ENCODE data around the gene KLF15.

DNA sequence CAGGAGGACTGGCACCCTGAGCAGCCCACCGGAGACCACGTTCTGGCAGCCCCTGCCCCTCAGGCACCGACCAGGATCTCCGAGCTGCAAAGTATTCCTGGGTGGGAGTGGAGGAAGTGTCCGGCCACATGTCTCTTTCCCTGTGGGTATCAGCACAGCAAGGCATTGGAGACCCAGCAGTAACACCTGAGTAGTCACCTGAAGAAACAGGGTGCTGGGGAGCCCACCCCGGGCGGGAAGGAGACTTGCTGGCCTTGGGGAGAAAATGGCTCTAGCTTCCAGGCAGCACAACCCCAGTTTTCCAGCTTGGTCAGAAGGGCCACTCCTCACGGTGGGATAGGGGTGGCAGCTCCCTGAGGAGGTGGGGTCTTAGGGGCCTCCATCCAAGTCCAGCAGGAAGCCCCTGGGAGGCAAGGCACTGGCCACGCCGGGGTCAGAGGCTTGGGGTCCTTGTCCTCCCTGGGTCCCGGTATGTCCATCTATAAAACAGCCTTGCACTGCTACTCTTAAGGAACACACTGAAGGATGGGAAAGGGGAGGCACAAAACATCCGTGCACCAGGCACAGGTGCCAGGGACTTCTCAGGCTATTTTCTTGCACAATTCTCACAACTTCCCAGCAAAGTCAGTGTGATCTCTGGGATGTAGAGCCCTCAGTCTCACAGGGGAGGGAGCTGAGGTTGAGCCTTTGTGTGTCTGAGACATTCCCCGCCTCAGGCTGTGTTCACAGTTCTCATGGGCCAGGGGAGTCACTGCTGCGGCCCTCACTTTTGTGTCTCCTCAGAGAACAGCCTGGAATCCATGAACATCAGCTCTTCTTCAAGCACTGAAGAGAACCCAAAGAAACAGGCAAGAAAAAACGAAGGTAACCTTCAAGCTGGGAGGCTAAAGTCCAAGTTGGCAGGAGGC is 49.4 kb upstream of the KLF15 start:
- TF ChIP-seq, protein P1, sequence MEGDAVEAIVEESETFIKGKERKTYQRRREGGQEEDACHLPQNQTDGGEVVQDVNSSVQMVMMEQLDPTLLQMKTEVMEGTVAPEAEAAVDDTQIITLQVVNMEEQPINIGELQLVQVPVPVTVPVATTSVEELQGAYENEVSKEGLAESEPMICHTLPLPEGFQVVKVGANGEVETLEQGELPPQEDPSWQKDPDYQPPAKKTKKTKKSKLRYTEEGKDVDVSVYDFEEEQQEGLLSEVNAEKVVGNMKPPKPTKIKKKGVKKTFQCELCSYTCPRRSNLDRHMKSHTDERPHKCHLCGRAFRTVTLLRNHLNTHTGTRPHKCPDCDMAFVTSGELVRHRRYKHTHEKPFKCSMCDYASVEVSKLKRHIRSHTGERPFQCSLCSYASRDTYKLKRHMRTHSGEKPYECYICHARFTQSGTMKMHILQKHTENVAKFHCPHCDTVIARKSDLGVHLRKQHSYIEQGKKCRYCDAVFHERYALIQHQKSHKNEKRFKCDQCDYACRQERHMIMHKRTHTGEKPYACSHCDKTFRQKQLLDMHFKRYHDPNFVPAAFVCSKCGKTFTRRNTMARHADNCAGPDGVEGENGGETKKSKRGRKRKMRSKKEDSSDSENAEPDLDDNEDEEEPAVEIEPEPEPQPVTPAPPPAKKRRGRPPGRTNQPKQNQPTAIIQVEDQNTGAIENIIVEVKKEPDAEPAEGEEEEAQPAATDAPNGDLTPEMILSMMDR (conservative IDR thresholded peaks at IDR 0.05; ENCODE audit: low read depth, low read length), result no peak
- TF ChIP-seq EZH2phosphoT487 (IDR thresholded peaks at IDR 0.05; ENCODE audit: borderline replicate concordance, low read length), result no peak
- no peak for TF ChIP-seq EZH2 (IDR thresholded peaks at IDR 0.05; ENCODE audit: low read length, unreplicated experiment)

Measured in PC-3 (cell line).